Immature natural killer cell (primary cell): ENCODE measurements around the gene PLCL1. TPM values are rescaled to one million over a fixed set of nuclear protein-coding genes. Genes with fewer than 3 reads are reported as not detected.

ENCODE experiments used
- DNase-seq, 3 donors: peaks; one replicate each; pipeline ENCODE4 v3.0.0; 2022; ENCODE audit warnings: mixed read lengths in 1 of 3
- H3K27ac Mint-ChIP-seq, 6 donors: one replicate each; pipeline ENCODE4 v1.8.0; 2020; ENCODE audit warnings: mixed read lengths in 6 of 6, mild to moderate bottlenecking in 5 of 6, inconsistent platforms in 4 of 6, moderate library complexity in 3 of 6
- H3K27me3 Mint-ChIP-seq, 3 donors: one replicate each; pipeline ENCODE4 v1.8.0; 2020 to 2021; ENCODE audit warnings: low read depth in 3 of 3, mild to moderate bottlenecking in 3 of 3, mixed read lengths in 3 of 3, moderate library complexity in 3 of 3, inconsistent platforms in 1 of 3
- H3K36me3 Mint-ChIP-seq, 3 donors: one replicate each; pipeline ENCODE4 v1.8.0; 2020; ENCODE audit warnings: mixed read lengths in 3 of 3, inconsistent platforms in 2 of 3, mild to moderate bottlenecking in 2 of 3
- H3K4me1 Mint-ChIP-seq, 2 donors: one replicate each; pipeline ENCODE4 v1.8.0; 2020; ENCODE audit warnings: inconsistent platforms in 2 of 2, mild to moderate bottlenecking in 2 of 2, mixed read lengths in 2 of 2, moderate library complexity in 1 of 2
- H3K4me3 Mint-ChIP-seq, 5 donors: one replicate each; pipeline ENCODE4 v1.8.0; 2020; ENCODE audit warnings: mild to moderate bottlenecking in 5 of 5, mixed read lengths in 5 of 5, inconsistent platforms in 3 of 5, moderate library complexity in 3 of 5
- H3K9me3 Mint-ChIP-seq, 6 donors: one replicate each; pipeline ENCODE4 v1.8.0; 2020; ENCODE audit warnings: mild to moderate bottlenecking in 6 of 6, mixed read lengths in 6 of 6, inconsistent platforms in 4 of 6, moderate library complexity in 3 of 6
- polyA plus RNA-seq, 3 donors: library from polyadenylated mRNA; unstranded; fragments of 300-500 nt; fragmentation: Illumina TruSeq; gene quantifications; one replicate each; pipeline ENCODE4 v1.2.3, GENCODE V29; 2021

PLCL1 gene
- polyA plus RNA-seq, 3 donors from 2014 or later: 0.51 to 0.53 TPM; not detected in 1

GRCh38 chr2:197937814-197938213 lies 133.4 kb downstream of the PLCL1 start:
- Mint-ChIP-seq H3K4me1 (peaks cover 0 to 2% of the 10 kb centered on the region in 2 donors), H3K9me3 (peaks cover 0 to 1% (median 0%) of the 10 kb centered on the region in 6 donors), H3K4me3 (no peak overlapping the region), H3K27me3 (peaks cover 0 to 3% (median 2%) of the 10 kb centered on the region in 3 donors), H3K36me3 (no peaks in the 10 kb centered on the region), H3K27ac (no peak overlapping the region)
- no peak for DNase-seq

DNA sequence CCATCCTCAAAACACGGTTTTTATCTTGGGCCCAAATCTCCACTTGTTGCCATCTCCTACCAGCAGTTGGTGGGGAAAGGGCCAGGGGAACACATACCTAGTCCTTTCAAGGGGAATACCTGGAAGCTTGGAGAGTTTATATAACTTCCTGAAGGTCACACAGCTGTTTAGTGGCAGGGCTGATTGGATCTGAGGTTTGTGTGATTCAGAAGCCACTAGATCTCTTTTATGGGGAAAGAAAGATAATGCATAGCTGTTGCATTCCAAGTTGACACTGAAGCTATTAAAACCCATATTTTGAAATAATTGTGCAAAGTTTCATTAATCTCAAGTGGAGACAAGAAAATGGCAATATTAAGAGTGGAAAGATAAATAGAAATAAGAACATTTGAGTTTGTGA lies 134.2 kb downstream of the PLCL1 start:
- Mint-ChIP-seq H3K27ac (no peak overlapping the region), H3K36me3 (no peaks in the 10 kb centered on the region), H3K9me3 (peaks cover 0 to 1% (median 0%) of the 10 kb centered on the region in 6 donors), H3K4me3 (no peak overlapping the region), H3K27me3 (peaks cover 0 to 4% (median 2%) of the 10 kb centered on the region in 3 donors), H3K4me1 (peaks cover 0 to 2% of the 10 kb centered on the region in 2 donors)
- DNase-seq: no peak

- Mint-ChIP-seq H3K36me3 (no peaks in the 10 kb centered on the region), H3K4me1 (peaks cover 0 to under 1% of the 10 kb centered on the region in 2 donors), H3K9me3 (peaks cover 0 to 1% (median 0%) of the 10 kb centered on the region in 6 donors), H3K27ac (no peak overlapping the region), H3K27me3 (peaks cover 0 to 4% (median 4%) of the 10 kb centered on the region in 3 donors), H3K4me3 (no peak overlapping the region)
- DNase-seq: no peak
Observed at GRCh38 chr2:197939787-197940186, 135.4 kb downstream of the PLCL1 start.

- H3K27ac Mint-ChIP-seq: no peak overlapping the region
- no peaks in the 10 kb centered on the region for H3K4me1 Mint-ChIP-seq
- no peak for DNase-seq
- H3K9me3 Mint-ChIP-seq: peaks cover 0 to 1% (median 0%) of the 10 kb centered on the region in 6 donors
- peaks cover 0 to 4% (median 4%) of the 10 kb centered on the region in 3 donors for H3K27me3 Mint-ChIP-seq
- H3K4me3 Mint-ChIP-seq: no peak overlapping the region
- H3K36me3 Mint-ChIP-seq: no peaks in the 10 kb centered on the region
Observed at GRCh38 chr2:197940382-197940781, 136.0 kb downstream of the PLCL1 start.

DNA sequence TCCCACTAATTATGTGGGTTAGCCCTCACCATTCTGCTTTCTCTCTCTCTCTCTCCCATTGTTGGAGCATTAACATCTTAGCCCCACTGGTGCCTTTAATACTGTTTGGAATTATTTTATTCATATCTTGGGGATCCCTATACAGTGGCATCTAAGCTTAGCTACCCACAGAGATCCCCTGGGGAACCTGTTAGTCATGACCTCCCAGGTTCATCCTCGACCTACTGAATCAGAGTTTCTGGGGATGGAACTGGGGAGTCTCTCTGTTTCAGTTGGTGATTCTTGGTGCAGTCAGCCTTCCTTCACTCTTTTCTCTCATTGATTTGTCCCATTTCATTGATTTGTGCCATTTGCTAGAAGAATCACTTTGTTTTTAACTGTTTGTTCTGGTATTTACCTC lies 137.3 kb downstream of the PLCL1 start:
- DNase-seq: no peak
- no peaks in the 10 kb centered on the region for H3K36me3 Mint-ChIP-seq
- no peak overlapping the region for H3K27ac Mint-ChIP-seq
- H3K27me3 Mint-ChIP-seq: peaks cover 0 to 4% (median 4%) of the 10 kb centered on the region in 3 donors
- H3K9me3 Mint-ChIP-seq: peaks cover 0 to 1% (median 0%) of the 10 kb centered on the region in 6 donors
- no peaks in the 10 kb centered on the region for H3K4me1 Mint-ChIP-seq
- H3K4me3 Mint-ChIP-seq: no peak overlapping the region

GRCh38 chr2:197943731-197944130 lies 139.3 kb downstream of the PLCL1 start:
- no peaks in the 10 kb centered on the region for H3K4me1 Mint-ChIP-seq
- H3K9me3 Mint-ChIP-seq: peaks cover 0 to 1% (median 0%) of the 10 kb centered on the region in 6 donors
- H3K4me3 Mint-ChIP-seq: no peak overlapping the region
- H3K27me3 Mint-ChIP-seq: peaks cover 0 to 4% (median 4%) of the 10 kb centered on the region in 3 donors
- H3K27ac Mint-ChIP-seq: no peak overlapping the region
- no peaks in the 10 kb centered on the region for H3K36me3 Mint-ChIP-seq
- no peak for DNase-seq

DNA sequence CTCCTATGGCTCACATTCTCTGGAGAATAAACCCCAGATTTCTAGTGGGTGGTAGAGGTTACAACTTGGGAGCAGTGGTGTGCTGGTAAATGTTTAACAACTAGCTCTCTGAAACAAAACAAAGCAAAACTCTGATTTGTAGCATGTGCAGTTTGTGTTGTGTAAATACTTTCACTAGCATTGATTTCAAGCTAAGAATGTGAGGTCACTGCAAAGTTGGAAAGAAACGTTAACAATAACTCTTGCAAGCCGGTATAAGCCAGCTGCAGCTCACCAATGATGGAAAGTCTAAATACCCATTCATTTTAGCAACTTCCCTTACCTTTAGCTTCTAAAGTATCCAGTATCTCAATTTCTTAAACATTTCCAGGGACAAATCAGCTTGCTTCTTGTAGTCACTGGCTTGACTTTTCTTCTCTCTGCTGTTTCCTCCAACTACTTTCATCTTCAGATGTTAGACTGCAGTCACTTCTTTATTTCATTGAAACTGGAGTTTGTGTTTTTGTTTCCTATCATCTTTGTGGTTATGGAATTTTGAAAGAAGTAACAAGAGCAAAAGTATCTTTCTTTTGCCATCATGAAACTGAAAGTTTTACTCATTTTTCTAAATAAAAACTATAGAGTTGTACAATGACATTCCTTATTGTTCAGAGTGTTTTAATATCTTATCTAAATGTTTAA lies 140.2 kb downstream of the PLCL1 start:
- peaks cover 0 to 4% (median 4%) of the 10 kb centered on the region in 3 donors for H3K27me3 Mint-ChIP-seq
- DNase-seq: no peak
- H3K4me3 Mint-ChIP-seq: no peak overlapping the region
- H3K27ac Mint-ChIP-seq: no peak overlapping the region
- H3K36me3 Mint-ChIP-seq: no peaks in the 10 kb centered on the region
- H3K4me1 Mint-ChIP-seq: no peaks in the 10 kb centered on the region
- H3K9me3 Mint-ChIP-seq: peaks cover 0 to 1% (median 0%) of the 10 kb centered on the region in 6 donors

- Mint-ChIP-seq H3K27ac (no peak overlapping the region), H3K36me3 (no peaks in the 10 kb centered on the region), H3K4me1 (no peaks in the 10 kb centered on the region), H3K27me3 (peaks cover 1 to 5% (median 4%) of the 10 kb centered on the region in 3 donors), H3K9me3 (peaks cover 0 to 1% (median 0%) of the 10 kb centered on the region in 6 donors), H3K4me3 (no peak overlapping the region)
- no peak for DNase-seq
Observed at GRCh38 chr2:197946562-197946961, 142.2 kb downstream of the PLCL1 start.

GRCh38 chr2:197947219-197947757 lies 142.9 kb downstream of the PLCL1 start:
- no peaks in the 10 kb centered on the region for H3K9me3 Mint-ChIP-seq

GRCh38 chr2:197949224-197949623 lies 144.8 kb downstream of the PLCL1 start:
- Mint-ChIP-seq H3K9me3 (no peaks in the 10 kb centered on the region), H3K27me3 (peaks cover 1 to 3% (median 3%) of the 10 kb centered on the region in 3 donors), H3K36me3 (no peaks in the 10 kb centered on the region), H3K4me3 (no peak overlapping the region), H3K4me1 (no peaks in the 10 kb centered on the region), H3K27ac (no peak overlapping the region)
- DNase-seq: no peak

More at GRCh38 chr2:197947219-197947757, 142.9 kb downstream of the PLCL1 start:
- Mint-ChIP-seq H3K27ac (no peak overlapping the region), H3K4me3 (no peak overlapping the region), H3K27me3 (peaks cover 1 to 5% (median 4%) of the 10 kb centered on the region in 3 donors), H3K36me3 (no peaks in the 10 kb centered on the region), H3K4me1 (no peaks in the 10 kb centered on the region)
- DNase-seq: no peak

DNA sequence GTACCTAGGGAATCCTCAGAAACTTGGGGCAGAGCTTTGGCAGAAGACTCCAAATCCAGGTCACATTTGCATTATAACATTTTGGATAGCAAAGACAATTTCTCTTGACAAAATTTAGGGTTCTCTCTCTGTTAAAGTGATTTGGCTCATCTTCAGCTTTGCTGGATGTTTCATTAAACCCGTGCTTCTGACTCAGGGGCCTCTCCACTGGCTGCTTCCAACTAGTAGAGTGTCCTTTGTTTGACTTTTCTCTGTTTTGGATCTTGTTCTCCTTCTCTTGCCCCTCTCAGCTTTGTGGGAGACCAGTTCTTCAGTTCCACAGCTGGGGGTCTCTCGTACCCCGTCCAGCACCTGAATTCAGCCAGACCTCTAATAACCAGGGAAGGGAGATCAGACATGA lies 145.6 kb downstream of the PLCL1 start:
- H3K27me3 Mint-ChIP-seq: peaks cover 1 to 3% (median 3%) of the 10 kb centered on the region in 3 donors
- no peak for DNase-seq
- no peaks in the 10 kb centered on the region for H3K4me1 Mint-ChIP-seq
- no peaks in the 10 kb centered on the region for H3K36me3 Mint-ChIP-seq
- H3K4me3 Mint-ChIP-seq: no peak overlapping the region
- no peak overlapping the region for H3K27ac Mint-ChIP-seq
- no peaks in the 10 kb centered on the region for H3K9me3 Mint-ChIP-seq

- DNase-seq: no peak
- no peak overlapping the region for H3K27ac Mint-ChIP-seq
- H3K4me1 Mint-ChIP-seq: no peaks in the 10 kb centered on the region
- H3K36me3 Mint-ChIP-seq: no peaks in the 10 kb centered on the region
- H3K9me3 Mint-ChIP-seq: no peaks in the 10 kb centered on the region
- H3K27me3 Mint-ChIP-seq: peaks cover 1 to 3% (median 3%) of the 10 kb centered on the region in 3 donors
- H3K4me3 Mint-ChIP-seq: no peak overlapping the region
Observed at GRCh38 chr2:197950724-197951123, 146.3 kb downstream of the PLCL1 start.

GRCh38 chr2:197952540-197953202 lies 148.3 kb downstream of the PLCL1 start:
- no peak overlapping the region for H3K4me3 Mint-ChIP-seq
- no peak overlapping the region for H3K27ac Mint-ChIP-seq
- no peaks in the 10 kb centered on the region for H3K36me3 Mint-ChIP-seq
- H3K9me3 Mint-ChIP-seq: peaks cover 0 to 4% (median 0%) of the 10 kb centered on the region in 6 donors
- H3K27me3 Mint-ChIP-seq: peaks cover 1 to 3% (median 3%) of the 10 kb centered on the region in 3 donors
- H3K4me1 Mint-ChIP-seq: no peaks in the 10 kb centered on the region
- no peak for DNase-seq

DNA sequence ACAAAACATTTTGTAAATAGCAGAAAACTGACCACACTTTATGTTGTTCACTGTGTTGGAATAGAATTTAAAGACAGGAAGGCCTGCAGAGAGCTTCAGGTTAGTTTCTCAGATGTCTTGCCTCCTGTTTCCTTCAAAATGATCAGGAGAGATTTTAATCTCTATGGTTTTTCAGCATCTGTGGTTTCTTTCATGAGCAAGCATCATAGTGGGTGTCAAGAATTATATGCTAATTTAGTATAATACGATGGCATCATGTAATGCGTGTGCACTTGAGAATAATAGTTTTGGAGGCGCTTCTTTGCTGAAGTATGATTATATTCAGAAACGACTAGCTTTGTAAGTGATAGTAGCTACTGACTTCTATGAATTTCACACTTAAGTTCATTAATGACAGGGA lies 149.9 kb downstream of the PLCL1 start:
- no peak overlapping the region for H3K4me3 Mint-ChIP-seq

More for the DNA sequence above, 149.9 kb downstream of the PLCL1 start:
- Mint-ChIP-seq H3K36me3 (no peaks in the 10 kb centered on the region), H3K27ac (no peak overlapping the region), H3K4me1 (no peaks in the 10 kb centered on the region), H3K9me3 (peaks cover 0 to 4% (median 0%) of the 10 kb centered on the region in 6 donors), H3K27me3 (peaks cover 1 to 3% (median 1%) of the 10 kb centered on the region in 3 donors)
- no peak for DNase-seq
